ENCODE measurements around the gene MAT2B. TPM values are rescaled to one million over a fixed set of nuclear protein-coding genes. Genes with fewer than 3 reads are reported as not detected.

The MAT2B gene
- total RNA-seq, 1 donor from 2014 or later: 79.1 TPM

- Mint-ChIP-seq H3K36me3 (ENCODE audit: low read depth) (no peaks in the 10 kb centered on the region), H3K27ac (ENCODE audit: unreplicated experiment) (no peak overlapping the region), H3K4me3 (no peak overlapping the region), H3K27me3 (ENCODE audit: low read depth) (peaks cover 9% of the 10 kb centered on the region), H3K9me3 (no peaks in the 10 kb centered on the region), H3K4me1 (no peaks in the 10 kb centered on the region)
- TF ChIP-seq CTCF (conservative IDR thresholded peaks at IDR 0.05): no peak
- DNase-seq (ENCODE audit: low read depth, low spot score): no peak
These were observed 37.4 kb downstream of the MAT2B start for GRCh38 chr5:163542771-163543170.

GRCh38 chr5:163544041-163544440, 38.6 kb downstream of the MAT2B start:
- Mint-ChIP-seq H3K9me3 (no peaks in the 10 kb centered on the region), H3K4me1 (no peaks in the 10 kb centered on the region), H3K4me3 (no peak overlapping the region), H3K36me3 (ENCODE audit: low read depth) (no peaks in the 10 kb centered on the region), H3K27me3 (ENCODE audit: low read depth) (peaks cover 9% of the 10 kb centered on the region), H3K27ac (ENCODE audit: unreplicated experiment) (no peak overlapping the region)
- DNase-seq (ENCODE audit: low read depth, low spot score): no peak
- TF ChIP-seq CTCF (conservative IDR thresholded peaks at IDR 0.05): no peak

- Mint-ChIP-seq H3K27ac (ENCODE audit: unreplicated experiment) (no peak overlapping the region), H3K9me3 (no peaks in the 10 kb centered on the region), H3K4me3 (no peak overlapping the region), H3K27me3 (ENCODE audit: low read depth) (peaks cover 9% of the 10 kb centered on the region), H3K4me1 (no peaks in the 10 kb centered on the region), H3K36me3 (ENCODE audit: low read depth) (no peaks in the 10 kb centered on the region)
- TF ChIP-seq CTCF (conservative IDR thresholded peaks at IDR 0.05): no peak
- DNase-seq (ENCODE audit: low read depth, low spot score): no peak
These were observed 39.4 kb downstream of the MAT2B start for GRCh38 chr5:163544836-163545235.

GRCh38 chr5:163548649-163549048, 43.2 kb downstream of the MAT2B start:
- no peak overlapping the region for H3K27ac Mint-ChIP-seq (ENCODE audit: unreplicated experiment)
- no peak overlapping the region for H3K4me3 Mint-ChIP-seq
- peaks cover 11% of the 10 kb centered on the region for H3K27me3 Mint-ChIP-seq (ENCODE audit: low read depth)
- DNase-seq (ENCODE audit: low read depth, low spot score): no peak
- no peaks in the 10 kb centered on the region for H3K36me3 Mint-ChIP-seq (ENCODE audit: low read depth)
- TF ChIP-seq CTCF (conservative IDR thresholded peaks at IDR 0.05): no peak
- no peaks in the 10 kb centered on the region for H3K4me1 Mint-ChIP-seq
- H3K9me3 Mint-ChIP-seq: no peaks in the 10 kb centered on the region

- no peak for TF ChIP-seq CTCF (conservative IDR thresholded peaks at IDR 0.05)
- DNase-seq (ENCODE audit: low read depth, low spot score): no peak
- no peak overlapping the region for H3K4me3 Mint-ChIP-seq
- H3K27me3 Mint-ChIP-seq (ENCODE audit: low read depth): peaks cover 2% of the 10 kb centered on the region
- no peak overlapping the region for H3K27ac Mint-ChIP-seq (ENCODE audit: unreplicated experiment)
- H3K4me1 Mint-ChIP-seq: no peaks in the 10 kb centered on the region
- H3K9me3 Mint-ChIP-seq: no peaks in the 10 kb centered on the region
- no peaks in the 10 kb centered on the region for H3K36me3 Mint-ChIP-seq (ENCODE audit: low read depth)
These were observed 45.7 kb downstream of the MAT2B start for GRCh38 chr5:163551156-163551555.

DNA sequence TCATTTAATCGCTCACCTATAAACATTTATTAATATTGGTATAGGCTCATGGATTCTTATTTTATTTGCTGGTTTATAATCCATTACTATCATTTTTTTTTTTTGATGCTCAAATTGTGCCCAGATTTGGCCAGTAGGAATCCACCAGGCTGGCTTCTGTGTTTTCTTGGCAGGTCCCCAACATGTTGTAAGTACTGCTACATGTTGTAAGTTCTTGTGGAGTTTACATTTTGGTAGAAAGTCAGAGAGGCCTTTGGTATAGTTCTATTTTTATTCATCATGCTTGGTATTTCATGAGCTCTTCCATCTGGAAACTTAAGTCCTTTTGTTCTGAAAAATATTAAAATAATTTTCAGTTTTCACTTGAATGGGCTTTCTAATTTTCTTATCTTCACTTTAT, 47.1 kb downstream of the MAT2B start:
- Mint-ChIP-seq H3K27ac (ENCODE audit: unreplicated experiment) (no peak overlapping the region), H3K36me3 (ENCODE audit: low read depth) (no peaks in the 10 kb centered on the region), H3K27me3 (ENCODE audit: low read depth) (peaks cover 6% of the 10 kb centered on the region), H3K4me1 (no peaks in the 10 kb centered on the region), H3K4me3 (no peak overlapping the region), H3K9me3 (peaks cover 4% of the 10 kb centered on the region)
- no peak for DNase-seq (ENCODE audit: low read depth, low spot score)
- TF ChIP-seq CTCF (conservative IDR thresholded peaks at IDR 0.05): no peak

All from neural crest cell (in vitro differentiated cells).